ENCODE results near the gene ATG9B. TPM values are rescaled to one million over a fixed set of nuclear protein-coding genes. Genes with fewer than 3 reads are reported as not detected.

Gene ATG9B
- total and polyA plus RNA-seq, 9 of the 15 experiments (the other 6 are each of a cell fraction or from before 2014, with no cell fraction given), result 0.29 to 8.0 (median 2.1) TPM

GRCh38 chr7:151028131-151028947, 4.0 kb upstream of the ATG9B start, which contains the start of gene ABCB8 (continued):
- TF ChIP-seq PHF20 (IDR thresholded peaks at IDR 0.05; ENCODE audit: partially characterized antibody) (no peak), SRSF1 (IDR thresholded peaks at IDR 0.05; ENCODE audit: low read depth, low read length) (no peak), MAFG (tag; conservative IDR thresholded peaks at IDR 0.05) (peak; percentile 43), NBN (IDR thresholded peaks at IDR 0.05; ENCODE audit: low read depth) (no peak; the same call in 1 of the 2 replicates), ZNF561 (CRISPR knock-in tag; conservative IDR thresholded peaks at IDR 0.05) (no peak), HMGXB4 (CRISPR knock-in tag; IDR thresholded peaks at IDR 0.05) (peak; percentile 67; the same call in 1 of the 2 replicates), FUS (optimal IDR thresholded peaks at IDR 0.05; ENCODE audit: low read depth, low read length) (no peak), ZMIZ1 (IDR thresholded peaks at IDR 0.05; ENCODE audit: low read depth in 2 of 2, low read length in 2 of 2) (peak in 1 of 2 experiments; percentile 72; a peak in 2 of 4 replicates), CHAMP1 (IDR thresholded peaks at IDR 0.05) (no peak), ZNF707 (CRISPR knock-in tag; conservative IDR thresholded peaks at IDR 0.05) (no peak), NFIX (CRISPR knock-in tag; IDR thresholded peaks at IDR 0.05; ENCODE audit: low read depth) (no peak), KLF13 (tag; IDR thresholded peaks at IDR 0.05; ENCODE audit: borderline replicate concordance, low read depth) (peak; percentile 87; the same call in 1 of the 2 replicates), E2F3 (CRISPR knock-in tag; IDR thresholded peaks at IDR 0.05) (peak; percentile 35; the same call in 1 of the 2 replicates), RBM15 (IDR thresholded peaks at IDR 0.05; ENCODE audit: insufficient read depth, low read length) (no peak), RNF219 (CRISPR knock-in tag; IDR thresholded peaks at IDR 0.05) (no peak)
